Measurements from ENCODE around the gene LPIN2. TPM values are rescaled to one million over a fixed set of nuclear protein-coding genes. Genes with fewer than 3 reads are reported as not detected.

Gene LPIN2
- total and polyA plus RNA-seq, 2 of the 13 experiments (the other 11 are each of a cell fraction or from before 2014, with no cell fraction given): 46.0 to 119 TPM

DNA sequence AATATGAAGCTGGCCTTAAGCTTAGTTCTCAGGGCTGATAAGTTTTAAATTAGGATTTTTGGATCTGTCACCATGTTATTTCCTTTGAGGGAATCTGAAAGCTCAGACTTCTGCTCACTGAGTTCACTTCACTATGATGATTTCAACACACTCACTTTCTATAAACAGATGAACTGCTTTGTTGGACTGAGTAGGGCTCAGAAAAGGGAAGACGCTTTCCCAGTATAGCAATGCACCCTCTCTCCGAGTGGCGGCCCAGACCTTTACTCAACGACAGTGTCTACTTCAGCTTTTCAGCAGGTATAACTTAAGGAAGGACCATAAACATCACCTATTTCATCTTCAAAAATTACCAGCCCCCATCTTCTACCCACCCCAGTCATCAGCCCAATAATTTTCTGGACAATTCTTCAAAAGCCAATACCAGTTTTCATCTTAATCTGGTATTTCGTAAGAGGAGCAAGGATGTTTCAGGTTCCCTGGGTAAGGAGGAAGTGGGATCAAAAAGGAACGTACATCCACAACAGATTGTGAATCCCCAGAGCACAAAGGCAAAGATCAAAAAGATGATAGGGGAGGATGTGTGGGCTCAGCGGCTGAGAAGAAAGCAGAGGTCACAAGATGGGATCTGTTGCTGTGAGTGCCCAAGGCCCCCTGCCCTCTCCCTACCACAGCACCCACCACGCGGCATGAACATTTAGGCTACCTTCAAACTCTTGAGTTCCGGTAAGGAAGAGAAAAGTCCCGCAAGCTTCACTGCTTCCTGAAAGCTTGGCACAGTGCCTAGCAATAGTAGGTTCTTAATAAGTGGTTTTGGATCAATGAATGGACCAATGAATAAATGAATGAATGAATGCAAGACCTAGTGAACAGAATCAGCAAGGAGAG lies 41.9 kb downstream of the LPIN2 start (continued):
- TF ChIP-seq, protein P1, sequence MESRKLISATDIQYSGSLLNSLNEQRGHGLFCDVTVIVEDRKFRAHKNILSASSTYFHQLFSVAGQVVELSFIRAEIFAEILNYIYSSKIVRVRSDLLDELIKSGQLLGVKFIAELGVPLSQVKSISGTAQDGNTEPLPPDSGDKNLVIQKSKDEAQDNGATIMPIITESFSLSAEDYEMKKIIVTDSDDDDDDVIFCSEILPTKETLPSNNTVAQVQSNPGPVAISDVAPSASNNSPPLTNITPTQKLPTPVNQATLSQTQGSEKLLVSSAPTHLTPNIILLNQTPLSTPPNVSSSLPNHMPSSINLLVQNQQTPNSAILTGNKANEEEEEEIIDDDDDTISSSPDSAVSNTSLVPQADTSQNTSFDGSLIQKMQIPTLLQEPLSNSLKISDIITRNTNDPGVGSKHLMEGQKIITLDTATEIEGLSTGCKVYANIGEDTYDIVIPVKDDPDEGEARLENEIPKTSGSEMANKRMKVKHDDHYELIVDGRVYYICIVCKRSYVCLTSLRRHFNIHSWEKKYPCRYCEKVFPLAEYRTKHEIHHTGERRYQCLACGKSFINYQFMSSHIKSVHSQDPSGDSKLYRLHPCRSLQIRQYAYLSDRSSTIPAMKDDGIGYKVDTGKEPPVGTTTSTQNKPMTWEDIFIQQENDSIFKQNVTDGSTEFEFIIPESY (CRISPR knock-in tag; IDR thresholded peaks at IDR 0.05): peak; percentile 74
- TF ChIP-seq RBM22 (optimal IDR thresholded peaks at IDR 0.05; ENCODE audit: low read length) (peak; percentile 83), AGO1 (IDR thresholded peaks at IDR 0.05; ENCODE audit: low read depth, low read length, poor library complexity, severe bottlenecking) (no peak), RFX3 (CRISPR knock-in tag; IDR thresholded peaks at IDR 0.05) (no peak), ZNF383 (CRISPR knock-in tag; IDR thresholded peaks at IDR 0.05; ENCODE audit: borderline replicate concordance) (no peak), LCORL (IDR thresholded peaks at IDR 0.05) (no peak), LCORL (CRISPR knock-in tag; IDR thresholded peaks at IDR 0.05) (no peak), ZNF891 (CRISPR knock-in tag; IDR thresholded peaks at IDR 0.05) (no peak), NRL (CRISPR knock-in tag; IDR thresholded peaks at IDR 0.05; ENCODE audit: borderline replicate concordance) (no peak), PAX8 (CRISPR knock-in tag; IDR thresholded peaks at IDR 0.05; ENCODE audit: borderline replicate concordance) (no peak), ZNF329 (CRISPR knock-in tag; IDR thresholded peaks at IDR 0.05; ENCODE audit: low read depth) (no peak), KAT7 (CRISPR knock-in tag; IDR thresholded peaks at IDR 0.05; ENCODE audit: borderline replicate concordance) (no peak), POLR2G (IDR thresholded peaks at IDR 0.05; ENCODE audit: low read depth, low read length) (no peak), DMAP1 (CRISPR knock-in tag; IDR thresholded peaks at IDR 0.05) (no peak)
- TF ChIP-seq, protein P2, sequence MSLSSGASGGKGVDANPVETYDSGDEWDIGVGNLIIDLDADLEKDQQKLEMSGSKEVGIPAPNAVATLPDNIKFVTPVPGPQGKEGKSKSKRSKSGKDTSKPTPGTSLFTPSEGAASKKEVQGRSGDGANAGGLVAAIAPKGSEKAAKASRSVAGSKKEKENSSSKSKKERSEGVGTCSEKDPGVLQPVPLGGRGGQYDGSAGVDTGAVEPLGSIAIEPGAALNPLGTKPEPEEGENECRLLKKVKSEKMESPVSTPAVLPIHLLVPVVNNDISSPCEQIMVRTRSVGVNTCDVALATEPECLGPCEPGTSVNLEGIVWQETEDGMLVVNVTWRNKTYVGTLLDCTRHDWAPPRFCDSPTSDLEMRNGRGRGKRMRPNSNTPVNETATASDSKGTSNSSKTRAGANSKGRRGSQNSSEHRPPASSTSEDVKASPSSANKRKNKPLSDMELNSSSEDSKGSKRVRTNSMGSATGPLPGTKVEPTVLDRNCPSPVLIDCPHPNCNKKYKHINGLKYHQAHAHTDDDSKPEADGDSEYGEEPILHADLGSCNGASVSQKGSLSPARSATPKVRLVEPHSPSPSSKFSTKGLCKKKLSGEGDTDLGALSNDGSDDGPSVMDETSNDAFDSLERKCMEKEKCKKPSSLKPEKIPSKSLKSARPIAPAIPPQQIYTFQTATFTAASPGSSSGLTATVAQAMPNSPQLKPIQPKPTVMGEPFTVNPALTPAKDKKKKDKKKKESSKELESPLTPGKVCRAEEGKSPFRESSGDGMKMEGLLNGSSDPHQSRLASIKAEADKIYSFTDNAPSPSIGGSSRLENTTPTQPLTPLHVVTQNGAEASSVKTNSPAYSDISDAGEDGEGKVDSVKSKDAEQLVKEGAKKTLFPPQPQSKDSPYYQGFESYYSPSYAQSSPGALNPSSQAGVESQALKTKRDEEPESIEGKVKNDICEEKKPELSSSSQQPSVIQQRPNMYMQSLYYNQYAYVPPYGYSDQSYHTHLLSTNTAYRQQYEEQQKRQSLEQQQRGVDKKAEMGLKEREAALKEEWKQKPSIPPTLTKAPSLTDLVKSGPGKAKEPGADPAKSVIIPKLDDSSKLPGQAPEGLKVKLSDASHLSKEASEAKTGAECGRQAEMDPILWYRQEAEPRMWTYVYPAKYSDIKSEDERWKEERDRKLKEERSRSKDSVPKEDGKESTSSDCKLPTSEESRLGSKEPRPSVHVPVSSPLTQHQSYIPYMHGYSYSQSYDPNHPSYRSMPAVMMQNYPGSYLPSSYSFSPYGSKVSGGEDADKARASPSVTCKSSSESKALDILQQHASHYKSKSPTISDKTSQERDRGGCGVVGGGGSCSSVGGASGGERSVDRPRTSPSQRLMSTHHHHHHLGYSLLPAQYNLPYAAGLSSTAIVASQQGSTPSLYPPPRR (CRISPR knock-in tag; IDR thresholded peaks at IDR 0.05; ENCODE audit: borderline replicate concordance): 0 out of 2 replicates have a peak, but pooled peaks have one; percentile 18
- TF ChIP-seq, protein P3, sequence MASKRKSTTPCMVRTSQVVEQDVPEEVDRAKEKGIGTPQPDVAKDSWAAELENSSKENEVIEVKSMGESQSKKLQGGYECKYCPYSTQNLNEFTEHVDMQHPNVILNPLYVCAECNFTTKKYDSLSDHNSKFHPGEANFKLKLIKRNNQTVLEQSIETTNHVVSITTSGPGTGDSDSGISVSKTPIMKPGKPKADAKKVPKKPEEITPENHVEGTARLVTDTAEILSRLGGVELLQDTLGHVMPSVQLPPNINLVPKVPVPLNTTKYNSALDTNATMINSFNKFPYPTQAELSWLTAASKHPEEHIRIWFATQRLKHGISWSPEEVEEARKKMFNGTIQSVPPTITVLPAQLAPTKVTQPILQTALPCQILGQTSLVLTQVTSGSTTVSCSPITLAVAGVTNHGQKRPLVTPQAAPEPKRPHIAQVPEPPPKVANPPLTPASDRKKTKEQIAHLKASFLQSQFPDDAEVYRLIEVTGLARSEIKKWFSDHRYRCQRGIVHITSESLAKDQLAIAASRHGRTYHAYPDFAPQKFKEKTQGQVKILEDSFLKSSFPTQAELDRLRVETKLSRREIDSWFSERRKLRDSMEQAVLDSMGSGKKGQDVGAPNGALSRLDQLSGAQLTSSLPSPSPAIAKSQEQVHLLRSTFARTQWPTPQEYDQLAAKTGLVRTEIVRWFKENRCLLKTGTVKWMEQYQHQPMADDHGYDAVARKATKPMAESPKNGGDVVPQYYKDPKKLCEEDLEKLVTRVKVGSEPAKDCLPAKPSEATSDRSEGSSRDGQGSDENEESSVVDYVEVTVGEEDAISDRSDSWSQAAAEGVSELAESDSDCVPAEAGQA (IDR thresholded peaks at IDR 0.05; ENCODE audit: low read depth): no peak
- TF ChIP-seq, protein P3 (CRISPR knock-in tag; IDR thresholded peaks at IDR 0.05; ENCODE audit: borderline replicate concordance): no peak

Measured in HepG2 (cell line).